NCI-H510A (cell line): ENCODE data around the gene MAPK7.

ENCODE experiments used
- DNase-seq: peaks from one replicate; lab custom pipeline; 2025; lab: John Stamatoyannopoulos, UW

Gene MAPK7

DNA sequence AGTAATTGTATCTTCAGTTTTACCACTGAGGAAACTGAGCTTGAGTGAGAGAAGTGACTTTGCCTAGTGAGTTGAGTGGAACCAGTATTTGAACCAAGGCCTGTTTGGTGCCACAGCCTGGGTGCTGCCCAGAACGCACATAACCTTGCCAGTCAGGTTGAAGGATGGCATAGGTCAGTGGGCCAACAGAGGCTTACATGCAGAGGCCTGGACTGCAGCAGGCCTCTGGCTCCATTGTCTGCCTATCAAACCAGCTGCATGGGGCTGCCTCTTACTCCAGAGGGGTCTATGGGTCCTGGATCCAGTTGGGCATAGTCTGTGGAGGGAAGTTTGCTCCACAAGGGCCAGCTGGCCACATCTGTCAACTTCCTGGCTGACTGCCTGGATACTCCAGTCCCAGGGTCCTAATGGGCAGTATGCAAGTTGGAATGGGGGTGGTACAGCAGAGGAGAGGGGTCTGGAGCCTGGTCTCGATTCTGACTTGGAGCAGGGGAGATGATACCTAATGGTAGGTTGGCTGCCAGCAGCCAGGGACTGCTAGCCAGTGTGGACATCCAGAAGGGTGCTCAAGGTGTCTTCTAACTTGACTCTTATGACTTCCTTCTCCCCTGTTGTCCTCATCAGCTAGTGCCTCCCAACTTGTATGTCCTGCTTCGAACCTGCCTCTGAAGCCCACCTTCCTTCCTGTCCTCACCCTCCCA, 21.6 kb downstream of the MAPK7 start:
- no peak for DNase-seq

DNA sequence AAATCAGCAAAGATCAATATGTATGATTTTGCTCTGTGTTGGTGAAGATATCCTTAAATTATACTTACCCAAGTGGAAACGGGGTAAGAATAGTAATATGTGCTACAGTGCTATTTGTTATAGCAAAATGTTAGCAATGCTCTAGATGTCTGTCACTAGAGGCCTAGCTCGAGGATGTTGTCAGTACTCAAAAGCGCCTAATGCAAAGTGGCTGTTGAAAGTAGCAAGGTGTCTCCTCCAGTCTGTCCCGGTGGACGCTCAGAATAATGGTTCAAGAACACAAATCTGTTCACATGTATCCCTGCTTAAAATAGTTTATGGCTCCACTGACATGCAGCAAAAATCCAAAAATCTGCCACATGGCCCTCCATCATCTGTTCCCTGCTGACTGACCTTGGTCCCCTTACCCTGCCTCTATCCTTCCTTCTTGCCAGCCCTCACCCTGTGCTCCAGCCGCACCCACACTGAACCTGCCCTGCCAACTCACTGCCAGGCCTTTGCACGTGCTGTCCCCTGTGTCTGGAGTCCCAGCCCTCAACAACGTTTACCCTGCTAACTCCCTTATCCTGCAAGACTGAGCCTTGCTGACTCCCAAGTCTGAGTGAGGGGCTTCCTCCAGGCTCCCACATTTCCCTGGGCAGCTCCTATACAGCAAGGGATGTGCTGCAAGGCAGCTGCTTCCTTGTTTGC, 23.2 kb downstream of the MAPK7 start:
- no peak for DNase-seq

DNA sequence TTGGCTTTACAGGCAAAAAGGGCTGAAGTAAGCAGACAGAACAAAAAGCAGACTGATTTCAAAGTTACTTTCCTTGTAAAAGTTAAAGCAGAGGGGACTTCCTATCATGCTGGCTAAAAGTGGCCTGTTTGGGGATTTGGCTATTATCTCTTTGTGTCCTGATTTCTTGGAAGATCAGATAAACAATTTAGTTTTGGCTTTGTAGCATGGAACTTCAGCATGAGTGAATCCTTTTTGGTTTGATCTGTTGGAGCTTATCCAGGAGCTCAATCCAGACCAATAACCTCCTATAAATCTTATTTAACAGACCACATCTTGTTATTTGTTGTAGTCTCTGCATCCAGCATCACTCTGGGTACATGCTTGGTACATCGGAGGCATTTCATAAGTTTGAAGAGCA, 23.9 kb downstream of the MAPK7 start:
- no peak for DNase-seq

DNA sequence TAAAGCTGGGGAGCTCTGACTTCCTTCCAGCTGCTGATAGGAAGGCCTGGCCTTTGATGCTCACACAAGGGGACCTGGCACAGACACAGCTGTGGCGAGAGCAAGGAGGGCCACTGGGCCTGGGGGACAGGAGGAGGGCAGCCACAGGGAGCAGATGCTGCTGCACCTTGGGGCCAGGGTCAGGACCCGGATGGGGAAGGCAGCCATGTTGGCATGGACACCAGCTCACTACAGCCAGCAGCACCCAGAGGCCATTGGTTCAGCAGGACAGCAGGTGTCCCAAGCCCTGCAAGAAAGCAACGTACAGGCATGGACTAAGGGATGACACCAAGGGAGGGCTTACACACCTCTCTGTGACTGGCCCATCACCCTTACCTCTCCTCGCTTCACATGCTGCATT, 24.7 kb downstream of the MAPK7 start:
- no peak for DNase-seq

DNA sequence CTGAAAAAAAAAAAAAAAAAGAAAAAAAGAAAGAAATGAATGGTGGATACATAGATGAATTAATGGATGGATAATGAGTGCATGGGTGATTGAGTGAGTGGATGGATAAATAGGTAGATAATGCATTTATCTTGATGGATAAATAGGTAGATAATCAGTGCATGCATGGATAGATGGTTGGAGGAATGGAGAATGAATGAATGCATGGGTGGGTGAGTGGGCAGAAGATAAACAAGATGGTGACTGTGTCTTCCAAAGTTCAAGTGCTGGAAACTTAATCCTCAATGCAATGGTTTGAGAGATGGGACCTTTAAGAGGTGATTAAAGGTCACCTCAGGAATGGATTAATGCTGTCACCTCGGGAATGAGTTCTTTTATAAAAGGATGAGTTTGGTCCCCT, 26.0 kb downstream of the MAPK7 start:
- DNase-seq = no peak

DNA sequence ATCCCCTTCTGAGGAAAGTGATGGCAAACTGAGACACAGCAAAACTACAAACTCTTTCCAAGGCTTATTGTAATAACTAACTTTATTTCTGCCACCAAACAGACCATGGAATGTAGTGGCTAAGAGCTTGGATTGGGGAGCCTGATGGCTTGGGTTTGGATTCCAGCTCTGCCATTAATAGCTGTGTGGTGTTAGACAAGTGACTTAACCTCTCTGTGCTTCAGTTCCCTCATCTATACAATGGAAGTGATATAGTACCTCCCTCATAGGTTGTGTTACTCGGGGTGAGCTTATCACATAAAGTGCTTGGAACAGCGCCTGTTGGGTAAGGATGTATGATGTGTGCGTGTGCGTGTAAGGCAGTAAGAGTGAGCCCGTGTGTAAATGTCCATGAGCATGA, 26.8 kb downstream of the MAPK7 start:
- DNase-seq = no peak

DNA sequence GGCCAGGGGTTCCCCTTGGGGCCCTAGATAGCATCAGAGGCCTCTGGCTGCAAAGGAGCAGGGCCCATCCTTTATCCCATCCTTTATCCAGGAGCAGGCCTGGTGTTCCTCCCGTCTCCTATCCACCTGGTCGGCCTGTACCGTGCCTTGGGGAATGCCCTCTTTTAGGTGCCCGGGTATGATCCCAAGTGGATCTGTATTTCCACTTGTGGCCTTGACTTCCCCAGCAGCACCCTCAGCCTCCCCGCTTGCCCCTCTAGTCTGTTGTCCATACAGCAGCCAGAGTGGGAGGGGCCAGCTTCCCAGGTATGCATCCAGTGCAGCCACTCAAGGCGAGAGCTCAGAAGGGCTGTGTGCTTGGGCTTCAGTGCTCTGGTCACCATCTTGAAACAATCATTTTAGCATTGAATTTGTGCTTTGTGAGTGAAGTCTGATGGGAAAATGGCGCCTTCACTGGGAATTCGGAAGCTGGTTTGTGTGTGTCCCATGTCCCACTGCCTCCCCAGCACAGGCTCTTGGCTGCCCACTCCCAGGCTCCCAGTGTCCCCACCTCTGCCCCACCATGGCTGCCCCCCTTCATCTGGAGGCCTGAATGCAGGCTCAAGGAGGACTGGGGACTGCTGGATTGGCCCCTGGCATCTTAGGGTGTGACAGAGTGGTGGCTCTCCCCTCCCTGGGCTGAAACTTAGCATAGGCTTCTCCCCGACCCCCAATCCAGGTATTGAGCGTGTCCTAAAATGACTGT, 29.5 kb downstream of the MAPK7 start:
- DNase-seq = no peak

DNA sequence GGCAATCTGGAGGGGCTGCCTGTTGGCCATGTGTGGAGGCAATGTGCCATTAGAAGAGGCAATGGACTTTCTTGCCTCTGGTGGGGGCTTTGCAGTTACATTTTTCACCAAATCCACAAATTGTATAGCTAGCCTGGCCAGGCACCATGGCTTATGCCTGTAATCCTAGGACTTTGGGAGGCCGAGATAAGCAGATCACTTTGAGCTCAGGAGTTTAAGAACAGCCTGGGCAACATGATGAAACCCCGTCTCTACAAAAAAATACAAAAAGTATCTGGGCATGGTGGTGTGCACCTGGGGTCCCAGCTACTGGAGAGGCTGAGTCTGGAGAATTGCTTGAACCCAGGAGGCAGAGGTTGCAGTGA, 30.0 kb downstream of the MAPK7 start:
- no peak for DNase-seq

DNA sequence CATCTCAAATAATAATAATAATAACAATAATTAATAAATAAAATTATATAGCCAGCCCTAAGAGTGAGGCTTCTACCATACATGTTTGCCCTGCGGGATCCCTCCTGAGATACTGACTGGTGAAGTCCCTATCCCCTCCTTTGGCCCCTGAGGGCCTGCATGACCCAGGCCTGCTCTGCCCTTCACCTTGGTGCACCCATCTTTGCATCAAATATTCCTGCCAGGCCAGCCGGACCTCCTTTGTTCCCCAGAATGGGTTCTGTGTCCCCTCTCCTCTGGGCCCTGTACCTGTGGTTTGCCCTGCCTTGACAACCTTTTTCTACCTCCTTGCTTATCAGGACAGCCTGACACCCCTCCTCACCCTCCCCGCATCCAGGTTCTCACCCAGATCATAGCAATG, 30.8 kb downstream of the MAPK7 start:
- no peak for DNase-seq

DNA sequence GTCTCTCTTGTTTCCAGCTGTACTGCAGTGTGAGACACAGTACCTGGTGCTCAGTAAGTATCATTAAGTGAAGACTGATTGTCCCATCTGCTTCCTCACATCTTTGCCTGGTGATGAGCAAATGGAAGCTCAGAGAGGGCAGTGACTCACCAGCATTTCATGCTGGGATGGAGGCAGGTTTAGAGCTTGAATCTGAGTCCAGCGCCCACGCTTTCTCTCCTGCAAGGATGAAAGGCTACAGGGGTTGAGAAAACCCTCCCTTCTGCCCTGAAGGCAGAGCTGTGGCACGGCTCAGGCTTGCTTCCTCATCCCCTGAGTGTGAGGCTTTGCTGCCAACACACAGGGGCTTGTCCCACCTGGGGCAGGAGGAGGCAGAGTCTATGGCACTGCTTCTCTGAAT, 31.2 kb downstream of the MAPK7 start:
- no peak for DNase-seq

DNA sequence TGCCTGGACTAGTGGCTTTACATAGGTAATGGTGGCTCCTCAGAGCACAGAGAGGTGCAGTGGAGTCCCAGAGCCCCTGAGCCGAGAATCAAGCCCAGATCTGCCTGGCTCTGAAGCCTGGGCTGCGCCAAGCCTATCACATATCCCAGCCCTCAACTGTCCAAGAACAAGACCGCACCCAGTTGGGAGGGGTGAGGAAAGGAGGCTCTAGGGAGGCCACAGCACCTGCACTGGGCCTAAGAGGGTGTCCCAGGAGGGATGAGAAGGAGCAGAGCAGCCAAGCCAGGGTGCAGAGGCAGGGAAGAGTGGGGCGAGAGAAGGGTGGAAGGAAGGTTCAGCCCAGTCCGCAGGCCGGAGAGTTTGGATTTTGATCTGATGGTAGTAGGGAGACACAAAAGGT, 31.8 kb downstream of the MAPK7 start:
- DNase-seq = no peak

DNA sequence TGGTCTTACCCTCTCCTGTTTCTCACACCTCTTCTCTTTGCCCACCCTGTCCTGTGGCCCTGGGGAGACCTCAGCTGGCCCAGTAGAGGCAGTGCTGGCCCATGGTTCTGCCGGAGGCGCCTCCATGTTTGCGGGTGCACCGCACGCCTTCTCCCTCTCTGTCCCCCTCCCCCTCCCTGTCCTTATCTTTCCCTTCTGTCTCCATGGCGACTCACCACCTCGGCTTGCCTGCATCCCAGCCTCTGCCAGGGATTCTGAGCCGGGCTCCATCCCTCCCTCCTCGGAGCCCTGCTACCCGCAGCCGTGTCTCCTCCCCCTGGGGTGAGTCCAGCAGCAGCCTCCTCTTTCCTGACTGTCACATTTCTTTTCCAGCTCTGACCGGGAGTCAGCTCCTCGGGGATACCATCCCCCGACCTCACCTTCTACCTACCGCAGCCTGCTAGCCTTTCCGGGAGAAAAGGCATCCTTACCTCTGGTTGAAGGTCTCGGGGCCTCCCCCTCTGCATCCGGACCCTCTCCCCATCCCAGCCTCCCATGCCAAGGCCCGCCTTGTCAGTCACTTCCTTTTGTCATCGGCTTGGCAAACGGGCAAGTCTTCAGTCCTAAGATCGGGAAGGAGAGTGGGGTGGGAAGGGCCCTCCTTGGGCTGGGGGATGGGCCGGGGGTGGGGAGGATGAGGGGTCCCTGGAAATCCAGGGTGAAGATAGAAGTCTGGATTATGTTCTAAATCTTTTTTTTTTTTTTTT, 32.8 kb downstream of the MAPK7 start, which contains the start of gene RNF112:
Gene RNF112, plus strand, starts transcription at position 358 of the 746 bp plus-strand sequence. Its CDS starts 177 bp downstream, at position 535.
- no peak for DNase-seq

DNA sequence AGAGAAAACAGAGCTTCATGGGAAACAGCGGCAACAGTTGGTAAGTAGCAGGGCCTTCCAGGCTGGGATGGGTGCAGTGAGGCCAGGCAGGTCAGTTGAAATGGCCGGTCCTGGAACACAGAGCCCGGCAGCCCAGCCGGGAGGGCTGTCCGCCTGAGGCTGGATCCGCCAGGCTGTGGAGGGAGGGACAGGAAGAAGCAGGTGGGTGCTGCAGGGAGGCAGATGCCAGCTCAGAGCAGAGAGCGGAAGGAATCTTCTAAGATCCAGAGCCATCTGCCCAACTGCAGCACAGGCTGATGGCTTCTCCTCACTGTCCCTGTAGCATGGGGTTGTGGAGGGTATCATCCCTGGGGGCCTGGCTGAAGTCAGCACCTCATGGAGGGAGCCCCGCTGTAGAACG, 33.3 kb downstream of the MAPK7 start:
- no peak for DNase-seq

DNA sequence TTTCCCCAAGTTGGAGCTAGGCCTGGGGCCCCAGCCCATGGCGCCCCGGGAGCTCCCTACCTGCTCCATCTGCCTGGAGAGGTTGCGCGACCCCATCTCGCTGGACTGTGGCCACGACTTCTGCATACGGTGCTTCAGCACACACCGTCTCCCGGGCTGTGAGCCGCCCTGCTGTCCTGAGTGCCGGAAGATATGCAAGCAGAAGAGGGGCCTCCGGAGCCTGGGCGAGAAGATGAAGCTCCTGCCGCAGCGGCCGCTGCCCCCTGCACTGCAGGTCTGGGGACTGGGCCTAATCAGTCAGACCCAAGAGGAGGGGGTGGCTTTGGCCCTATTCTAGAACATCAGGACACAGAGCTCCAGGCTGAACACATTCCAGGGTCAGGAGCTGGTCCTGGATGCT, 34.2 kb downstream of the MAPK7 start:
- DNase-seq = no peak

DNA sequence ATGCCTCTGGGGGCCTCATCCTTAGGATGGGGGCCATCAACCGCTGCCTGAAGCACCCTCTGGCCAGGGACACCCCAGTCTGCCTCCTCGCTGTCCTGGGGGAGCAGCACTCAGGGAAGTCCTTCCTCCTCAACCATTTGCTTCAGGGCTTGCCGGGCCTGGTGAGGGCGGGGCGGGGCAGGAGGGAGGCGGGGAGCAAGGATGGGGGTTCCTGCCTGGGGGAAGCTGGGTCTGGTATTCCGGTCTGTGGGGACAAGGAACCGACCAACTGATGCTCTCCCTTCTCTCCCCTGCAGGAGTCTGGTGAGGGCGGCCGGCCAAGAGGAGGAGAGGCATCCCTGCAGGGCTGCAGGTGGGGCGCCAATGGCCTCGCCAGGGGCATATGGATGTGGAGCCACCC, 34.7 kb downstream of the MAPK7 start:
- no peak for DNase-seq

DNA sequence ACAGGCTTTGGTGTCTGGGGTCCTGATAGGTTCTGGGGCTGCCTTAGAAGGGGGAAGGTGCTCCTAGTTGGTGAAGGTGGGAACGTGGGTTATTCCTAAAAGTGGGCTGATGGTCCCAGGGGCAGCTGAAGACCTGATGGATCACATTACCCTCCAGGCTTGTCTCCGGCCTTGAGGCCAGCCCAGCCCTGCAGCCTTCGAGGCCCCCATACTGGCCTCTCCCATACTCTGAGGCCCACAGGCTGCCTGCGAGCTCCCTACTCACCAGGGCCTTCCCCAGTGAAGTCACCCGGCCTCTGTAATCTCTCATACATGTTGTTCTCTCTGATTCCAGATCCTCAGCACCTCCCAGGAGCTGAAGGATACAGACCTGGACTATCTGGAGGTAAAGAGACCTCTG, 35.5 kb downstream of the MAPK7 start:
- no peak for DNase-seq

DNA sequence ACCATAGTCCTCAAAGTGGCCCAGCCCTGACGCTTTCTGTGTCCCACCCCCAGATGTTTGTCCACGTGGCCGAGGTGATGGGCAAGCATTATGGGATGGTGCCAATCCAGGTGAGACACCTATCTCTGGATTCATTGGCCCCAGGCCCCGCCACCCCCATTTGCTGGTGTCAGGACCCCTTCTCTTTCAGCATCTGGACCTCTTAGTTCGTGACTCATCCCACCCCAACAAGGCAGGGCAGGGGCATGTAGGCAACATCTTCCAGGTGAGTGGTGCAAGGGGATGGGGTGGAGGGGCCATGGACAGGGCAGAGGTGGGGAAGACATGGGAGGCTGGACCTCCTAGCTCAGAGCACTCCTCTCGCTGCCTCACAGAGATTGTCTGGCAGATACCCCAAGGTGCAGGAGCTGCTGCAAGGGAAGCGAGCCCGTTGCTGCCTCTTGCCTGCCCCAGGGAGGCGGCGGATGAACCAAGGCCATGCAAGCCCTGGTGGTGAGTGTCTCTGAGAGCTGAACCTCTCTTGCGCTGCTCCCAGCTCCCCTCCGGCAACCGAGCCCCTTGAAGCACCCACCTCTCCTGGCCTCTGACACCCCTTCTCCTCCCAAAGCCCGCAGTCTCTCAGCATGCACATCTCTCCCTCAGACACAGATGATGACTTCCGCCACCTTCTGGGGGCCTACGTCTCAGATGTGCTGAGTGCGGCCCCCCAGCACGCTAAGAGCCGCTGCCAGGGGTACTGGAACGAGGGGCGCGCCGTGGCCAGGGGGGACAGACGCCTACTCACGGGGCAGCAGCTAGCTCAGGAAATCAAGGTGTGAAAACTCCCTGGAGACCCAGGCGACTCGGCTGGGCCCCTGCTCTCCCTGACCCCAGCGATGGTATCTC, 36.3 kb downstream of the MAPK7 start:
- DNase-seq = no peak

DNA sequence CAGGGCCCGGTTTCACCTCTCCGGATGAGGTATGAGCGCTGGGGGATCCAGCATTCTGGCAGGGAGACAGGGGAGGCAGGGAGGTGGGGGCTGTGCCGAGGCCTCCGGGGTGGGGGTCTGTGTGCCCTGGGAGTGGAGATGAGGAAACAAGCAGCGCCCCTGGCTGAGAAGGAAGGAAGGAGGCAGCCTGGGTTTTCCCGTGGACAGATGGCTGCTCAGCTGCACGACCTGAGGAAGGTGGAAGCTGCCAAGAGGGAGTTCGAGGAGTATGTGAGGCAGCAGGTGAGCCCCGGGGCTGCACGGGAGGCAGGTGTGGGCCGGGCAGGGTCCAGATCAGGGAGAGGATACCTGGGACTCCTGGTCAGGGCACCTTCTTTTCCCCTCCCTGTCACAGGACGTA, 37.0 kb downstream of the MAPK7 start:
- no peak for DNase-seq

DNA sequence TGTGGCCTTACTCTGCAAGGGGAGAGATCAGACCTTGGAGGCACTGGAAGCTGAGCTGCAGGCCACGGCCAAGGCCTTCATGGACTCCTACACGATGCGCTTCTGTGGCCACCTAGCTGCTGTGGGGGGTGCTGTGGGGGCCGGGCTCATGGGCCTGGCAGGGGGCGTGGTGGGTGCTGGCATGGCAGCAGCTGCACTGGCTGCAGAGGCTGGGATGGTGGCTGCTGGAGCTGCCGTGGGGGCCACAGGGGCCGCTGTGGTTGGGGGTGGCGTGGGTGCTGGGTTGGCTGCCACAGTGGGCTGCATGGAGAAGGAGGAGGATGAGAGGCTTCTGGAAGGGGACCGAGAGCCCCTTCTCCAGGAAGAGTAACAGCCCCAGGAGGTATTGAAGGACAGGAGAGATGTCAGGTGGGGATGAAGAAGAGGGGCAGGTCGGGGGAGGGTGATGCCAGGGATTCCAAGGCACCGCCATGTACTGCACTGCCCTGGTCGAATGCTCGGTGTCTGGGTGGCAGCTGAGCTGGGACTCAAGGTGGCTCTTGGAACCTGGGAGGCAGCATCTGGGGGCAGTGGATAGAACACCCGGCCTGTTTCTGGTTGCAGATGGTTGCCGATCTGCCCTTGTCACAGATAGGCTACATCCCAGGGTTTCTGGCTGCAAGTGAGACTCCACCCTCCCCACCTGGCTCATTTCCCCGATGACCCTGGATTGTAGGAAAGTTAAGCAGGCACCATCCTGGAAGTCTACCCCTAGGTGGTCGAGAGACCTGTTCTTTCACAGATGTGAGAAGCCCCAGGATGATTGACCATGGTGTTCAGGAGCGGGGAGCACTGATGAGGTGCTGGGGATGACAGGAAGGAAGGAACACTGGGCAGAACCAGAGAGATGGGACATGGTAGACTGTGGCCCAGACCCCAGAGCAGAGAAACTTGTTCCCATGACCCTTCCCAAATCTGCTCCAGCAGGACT, 37.8 kb downstream of the MAPK7 start:
- DNase-seq = no peak

DNA sequence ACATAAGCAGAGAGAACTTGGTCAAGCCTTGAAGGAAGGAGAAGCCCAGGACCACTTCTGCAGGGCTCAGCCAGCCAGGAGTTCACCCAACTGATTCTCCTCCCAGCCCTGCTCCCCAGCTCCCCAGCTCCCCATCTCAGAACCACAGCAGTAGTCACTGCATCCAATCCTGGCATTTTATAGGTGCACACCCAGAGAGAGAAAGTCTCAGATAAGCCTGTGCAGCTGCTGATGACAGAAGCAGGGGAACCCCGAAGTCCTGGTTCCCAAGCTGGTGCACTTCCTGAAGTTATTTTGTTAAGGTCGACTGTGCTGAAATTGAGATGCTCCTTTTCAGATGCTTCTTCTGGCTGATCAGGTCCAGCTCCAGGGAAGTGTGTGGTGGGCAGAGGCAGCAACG, 39.3 kb downstream of the MAPK7 start:
- no peak for DNase-seq
